Non-pigmented ciliary epithelial cell (primary cell): ENCODE measurements around the gene SH3RF1.

Source experiments
- DNase-seq: peaks from one replicate; pipeline ENCODE4 v3.0.0-alpha.2; 2010; ENCODE audit warnings: low read depth

The SH3RF1 gene

GRCh38 chr4:169275180-169275579, 4.4 kb upstream of the SH3RF1 start:
- no peak for DNase-seq

GRCh38 chr4:169274033-169274432, 3.3 kb upstream of the SH3RF1 start:
- DNase-seq, result no peak

GRCh38 chr4:169272265-169272886, 1.6 kb upstream of the SH3RF1 start:
- no peak for DNase-seq

- DNase-seq, result no peak
These were observed 894 bp upstream of the SH3RF1 start for GRCh38 chr4:169271692-169272007.

GRCh38 chr4:169269916-169270809, 593 bp downstream of the SH3RF1 start:
- no peak for DNase-seq

GRCh38 chr4:169268951-169269760, 1.6 kb downstream of the SH3RF1 start:
- DNase-seq, result no peak

- DNase-seq, result no peak
These were observed 3.7 kb downstream of the SH3RF1 start for GRCh38 chr4:169267070-169267469.

- DNase-seq, result no peak
These were observed 4.1 kb downstream of the SH3RF1 start for GRCh38 chr4:169266661-169267060.

- no peak for DNase-seq
These were observed 4.7 kb downstream of the SH3RF1 start for GRCh38 chr4:169266081-169266480.

- DNase-seq, result no peak
These were observed 6.9 kb downstream of the SH3RF1 start for GRCh38 chr4:169263791-169264392.

- DNase-seq, result no peak
These were observed 10.4 kb downstream of the SH3RF1 start for GRCh38 chr4:169260217-169260866.

- no peak for DNase-seq
These were observed 11.5 kb downstream of the SH3RF1 start for GRCh38 chr4:169259271-169259670.

- no peak for DNase-seq
These were observed 12.6 kb downstream of the SH3RF1 start for GRCh38 chr4:169258141-169258540.

- no peak for DNase-seq
These were observed 13.6 kb downstream of the SH3RF1 start for GRCh38 chr4:169256856-169257761.

GRCh38 chr4:169256101-169256612, 14.6 kb downstream of the SH3RF1 start:
- DNase-seq, result no peak

- DNase-seq, result no peak
These were observed 16.2 kb downstream of the SH3RF1 start for GRCh38 chr4:169254546-169254983.

- DNase-seq, result peak; percentile 95
These were observed 16.9 kb downstream of the SH3RF1 start for GRCh38 chr4:169253904-169254303.

GRCh38 chr4:169253113-169253671, 17.6 kb downstream of the SH3RF1 start:
- DNase-seq, result no peak

- no peak for DNase-seq
These were observed 18.2 kb downstream of the SH3RF1 start for GRCh38 chr4:169252339-169253112.
